AG20443 (cell line): ENCODE results near the gene SLC35G6.
"Not testable (repeated sequence)": the region's sequence is repeated elsewhere in the genome, so short reads cannot be mapped to it uniquely, and the experiment has no call there.

ENCODE experiments used
- DNase-seq: peaks from one replicate; pipeline ENCODE4 v3.0.0; 2012; ENCODE audit warnings: low spot score, mixed read lengths

The SLC35G6 gene

GRCh38 chr17:7460850-7461660 is 20.2 kb upstream of the SLC35G6 start:
- no peak for DNase-seq

DNA sequence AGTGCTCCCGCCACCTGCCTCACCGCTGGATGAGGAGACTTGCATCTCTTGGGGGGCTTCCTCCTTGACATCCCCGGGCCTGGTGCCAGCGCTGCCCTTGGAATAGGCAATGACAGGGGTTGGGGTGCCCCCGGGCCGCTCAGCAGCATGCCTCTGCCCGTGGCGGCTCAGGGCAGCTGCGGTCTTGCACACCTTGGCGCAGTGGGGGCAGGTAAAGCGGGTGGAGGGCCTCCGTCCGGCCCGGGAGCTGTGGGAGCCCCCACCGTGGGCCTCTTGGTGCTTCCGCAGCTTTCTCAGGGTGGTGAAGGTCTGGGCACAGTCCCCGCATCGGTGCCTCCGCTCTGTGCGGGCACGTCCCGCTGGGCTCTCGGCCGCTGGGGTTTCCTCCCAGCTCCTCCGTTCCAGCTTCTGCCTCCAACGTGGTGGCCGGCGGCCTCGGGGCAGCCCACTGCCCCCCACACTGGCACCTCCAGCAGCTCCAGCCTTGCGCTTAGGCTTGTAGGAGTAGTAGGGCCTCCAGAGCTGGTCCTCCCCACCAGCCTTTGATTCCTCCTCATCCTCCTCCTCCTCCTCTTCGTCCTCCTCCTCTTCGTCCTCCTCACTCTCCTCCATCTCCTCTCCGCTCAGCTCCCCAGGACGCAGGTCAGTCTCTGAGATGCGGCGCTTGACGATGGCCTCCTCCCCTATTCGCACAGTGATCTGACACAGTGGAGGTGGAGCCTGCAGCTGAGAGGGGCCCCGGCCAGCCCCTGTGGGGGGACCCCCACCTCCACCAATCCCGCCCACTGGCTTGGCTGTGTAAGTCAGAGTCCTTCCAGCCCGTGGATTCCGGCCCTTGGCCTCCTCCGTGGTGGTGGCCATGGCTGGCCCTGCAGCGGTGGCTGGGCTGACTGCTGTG is 18.5 kb upstream of the SLC35G6 start:
- DNase-seq: no peak

DNA sequence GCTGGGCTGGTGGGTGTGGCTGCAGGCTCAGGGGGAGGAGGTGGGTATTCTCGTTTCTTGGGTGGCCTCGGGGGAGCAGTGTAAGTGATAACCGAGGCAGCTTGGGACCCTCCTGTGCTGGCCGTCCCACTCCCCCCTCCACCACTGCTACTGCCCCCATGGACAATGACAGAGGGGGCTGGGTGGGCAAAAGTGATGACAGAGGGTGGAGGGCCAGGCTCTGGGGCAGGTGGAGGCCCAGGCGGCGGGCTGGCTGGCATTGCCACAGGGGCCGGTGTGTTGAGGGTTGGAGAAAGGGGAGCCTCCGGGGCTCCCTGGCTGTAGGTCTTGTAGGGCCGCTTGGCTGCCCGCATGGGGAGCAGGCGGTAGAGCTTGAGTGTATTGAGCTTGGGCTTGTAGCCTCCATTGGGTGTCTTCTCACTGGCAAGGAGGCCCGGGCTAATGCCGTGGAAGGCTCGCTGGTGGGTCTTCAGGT is 17.8 kb upstream of the SLC35G6 start:
- DNase-seq: no peak

DNA sequence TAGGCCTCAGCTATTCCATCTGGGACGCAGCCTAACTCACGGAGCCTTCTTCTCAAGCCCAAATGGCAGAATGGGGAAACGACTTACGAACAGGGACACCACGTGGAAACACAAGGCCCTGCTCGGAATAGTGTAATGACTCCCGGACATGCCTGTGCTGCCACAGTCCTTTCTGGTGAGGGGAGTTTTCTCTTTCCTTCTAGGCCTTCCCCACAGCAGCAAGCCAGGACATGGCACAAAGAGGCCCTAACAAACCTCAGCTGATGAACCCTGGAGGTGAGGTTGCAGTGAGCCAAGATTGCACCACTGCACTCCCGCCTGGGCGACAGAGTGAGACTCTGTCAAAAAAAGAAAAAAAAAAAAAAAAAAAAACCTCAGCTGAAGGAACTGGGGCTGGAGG is 17.2 kb upstream of the SLC35G6 start:
- DNase-seq: no peak

GRCh38 chr17:7465597-7466275 is 15.5 kb upstream of the SLC35G6 start:
- DNase-seq: no peak

- DNase-seq: no peak
Measured at GRCh38 chr17:7466318-7466638, 15.0 kb upstream of the SLC35G6 start.

DNA sequence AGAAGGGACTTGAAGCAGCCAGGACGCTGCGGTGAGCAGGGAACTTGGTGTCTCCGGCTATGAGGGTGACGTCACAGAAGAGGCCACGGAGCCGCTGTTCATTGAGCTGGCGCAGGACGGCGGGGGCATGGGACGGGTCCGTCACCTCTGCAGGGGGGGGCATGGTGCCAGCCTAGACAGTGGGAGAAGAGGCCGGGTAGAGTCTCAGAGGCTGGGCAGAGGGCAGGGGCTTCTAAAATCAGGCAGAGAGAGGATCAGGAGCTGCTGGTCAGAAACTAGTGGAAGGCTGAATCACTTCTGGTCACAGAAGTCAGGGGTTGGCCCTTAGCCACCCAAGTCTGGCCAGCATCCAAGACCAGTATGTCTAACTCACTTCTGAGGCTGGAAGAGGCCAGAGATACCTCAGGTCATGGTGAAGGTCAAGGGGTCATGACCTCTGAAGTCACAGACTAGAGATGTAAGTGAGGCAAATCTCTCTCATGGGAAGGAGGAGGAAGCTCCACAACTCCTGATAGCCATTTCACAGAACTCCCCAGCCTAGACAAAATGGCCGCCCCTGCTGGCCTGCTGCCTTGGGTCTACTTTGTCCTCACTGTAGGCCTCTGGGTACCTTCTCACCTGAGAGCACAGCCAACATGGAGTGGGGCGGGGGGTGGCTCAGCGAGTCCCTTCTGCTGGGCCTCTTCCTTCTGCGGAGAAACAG is 14.5 kb upstream of the SLC35G6 start:
- peak; percentile 58 for DNase-seq

GRCh38 chr17:7467498-7467897 is 13.7 kb upstream of the SLC35G6 start:
- DNase-seq: no peak

DNA sequence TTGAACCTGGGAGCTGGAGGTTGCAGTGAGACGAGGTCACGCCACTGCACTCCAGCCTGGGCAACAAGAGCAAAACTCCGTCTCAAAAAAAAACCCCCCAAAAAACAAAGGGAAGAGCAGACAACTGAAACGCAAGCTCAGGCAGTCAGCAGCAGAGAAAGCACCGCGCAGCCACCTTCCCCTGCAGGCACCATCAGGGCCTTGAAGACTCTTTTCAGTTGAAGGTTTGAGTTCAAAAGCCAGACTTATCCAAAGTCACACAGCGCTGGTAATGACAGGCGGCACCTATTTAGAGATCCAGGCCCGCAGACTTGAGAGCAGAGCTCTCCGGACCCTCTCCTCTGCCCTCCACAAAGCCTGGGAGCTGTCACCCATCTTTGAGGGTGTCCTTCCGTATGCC is 13.0 kb upstream of the SLC35G6 start:
- no peak for DNase-seq

GRCh38 chr17:7468804-7469389 is 12.3 kb upstream of the SLC35G6 start:
- DNase-seq: no peak

- DNase-seq: not testable (repeated sequence)
Measured at GRCh38 chr17:7469843-7470242, 11.4 kb upstream of the SLC35G6 start.

- DNase-seq: not testable (repeated sequence)
Measured at GRCh38 chr17:7470457-7470973, 10.7 kb upstream of the SLC35G6 start.

DNA sequence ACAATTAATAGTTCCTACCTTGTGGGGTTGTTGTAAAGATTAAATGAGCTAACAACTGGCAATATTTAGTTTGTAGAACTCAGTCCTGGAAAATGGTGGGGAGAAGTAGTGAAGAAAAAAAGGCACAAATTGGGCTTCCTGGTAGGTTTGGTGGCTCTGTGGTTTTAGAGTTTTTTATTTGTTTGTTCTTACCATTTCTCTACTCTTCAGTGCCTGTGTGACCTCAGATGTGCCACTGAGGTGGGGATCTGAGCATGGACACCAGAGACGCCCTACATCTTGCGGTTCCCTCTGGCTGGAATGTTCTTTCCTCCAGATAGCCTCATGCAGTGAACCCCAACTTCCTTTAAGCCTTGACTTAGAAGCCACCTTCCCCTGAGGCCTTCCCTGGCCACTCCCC is 9.5 kb upstream of the SLC35G6 start:
- DNase-seq: no peak

GRCh38 chr17:7474767-7475166 is 6.5 kb upstream of the SLC35G6 start:
- DNase-seq: not testable (repeated sequence)

DNA sequence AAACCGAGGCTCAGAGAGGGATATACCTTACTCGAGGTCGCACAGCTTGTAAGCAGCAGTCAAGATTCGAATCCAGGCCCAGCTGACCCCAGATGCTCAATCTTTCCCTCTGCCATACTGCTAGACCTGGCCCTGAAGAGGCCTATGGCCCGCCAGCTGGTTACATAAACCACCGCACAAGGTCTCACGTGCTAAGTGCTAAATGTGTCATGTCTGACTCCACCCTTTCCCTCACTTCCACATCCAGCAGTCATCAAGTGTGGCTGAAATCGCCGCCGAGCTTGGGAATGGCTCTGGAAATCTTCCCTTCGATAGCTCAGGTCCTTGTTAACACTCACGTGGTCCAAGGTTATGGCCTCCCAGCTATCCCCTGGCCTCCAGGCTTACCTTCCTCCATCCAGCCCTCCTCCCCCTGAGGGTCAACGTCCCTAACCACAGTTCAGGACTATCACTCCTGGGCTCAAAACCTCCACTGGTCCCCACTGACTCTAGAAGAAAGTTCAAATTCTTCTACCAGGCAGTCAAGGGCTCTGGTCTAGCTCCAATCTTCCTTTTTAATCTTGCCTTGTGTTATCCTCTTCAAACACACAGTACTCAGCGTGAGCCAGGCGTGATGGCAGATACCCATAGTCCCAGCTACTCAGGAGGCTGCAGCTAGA is 5.4 kb upstream of the SLC35G6 start:
- peak; percentile 82 for DNase-seq

DNA sequence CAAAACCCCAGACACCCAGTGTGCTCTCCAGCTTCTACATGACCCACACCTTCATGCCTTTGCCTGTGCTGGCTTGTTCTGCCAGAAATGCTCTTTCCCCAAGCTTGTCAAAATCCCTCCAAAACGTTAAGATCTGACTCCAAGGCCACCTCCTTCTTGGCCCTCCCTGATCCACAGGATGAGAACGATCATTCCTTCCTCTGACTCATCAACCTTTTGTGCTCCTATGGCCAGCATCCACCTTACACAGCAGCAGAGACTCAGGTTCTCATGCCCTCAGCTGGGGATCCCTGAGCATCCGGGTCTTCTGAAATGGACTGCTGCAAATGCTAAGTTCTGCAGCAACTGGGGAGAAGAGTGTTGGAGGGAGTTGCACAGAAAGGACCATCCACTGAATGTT is 4.8 kb upstream of the SLC35G6 start:
- DNase-seq: no peak

DNA sequence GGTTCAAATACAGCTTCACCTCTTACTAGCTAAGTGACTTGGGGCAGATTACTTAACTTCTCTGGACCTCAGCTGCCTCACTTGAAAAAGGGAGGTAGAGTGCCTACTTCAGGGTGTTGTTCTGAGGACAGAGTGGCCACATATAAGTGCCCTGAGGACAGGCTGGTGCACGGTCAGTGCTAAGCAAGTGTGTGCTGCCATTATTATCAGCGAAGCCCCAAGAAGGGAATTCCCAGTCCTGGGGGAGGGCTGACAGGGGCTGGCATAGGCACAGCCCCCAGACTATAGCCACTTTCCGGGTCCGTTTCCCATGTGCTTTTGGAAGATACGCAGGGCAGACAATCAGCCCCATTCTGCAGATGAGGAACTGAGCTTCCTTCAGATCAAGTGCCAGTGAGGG is 4.3 kb upstream of the SLC35G6 start:
- no peak for DNase-seq

- DNase-seq: peak; percentile 87
Measured at GRCh38 chr17:7477392-7478275, 3.6 kb upstream of the SLC35G6 start.

GRCh38 chr17:7478276-7479212 is 2.7 kb upstream of the SLC35G6 start:
- DNase-seq: peak; percentile 62
